Measurements from ENCODE around the gene CSTF3. TPM values are rescaled to one million over a fixed set of nuclear protein-coding genes. Genes with fewer than 3 reads are reported as not detected.

The CSTF3 gene
- polyA plus RNA-seq, 1 experiment: 7.9 TPM

DNA sequence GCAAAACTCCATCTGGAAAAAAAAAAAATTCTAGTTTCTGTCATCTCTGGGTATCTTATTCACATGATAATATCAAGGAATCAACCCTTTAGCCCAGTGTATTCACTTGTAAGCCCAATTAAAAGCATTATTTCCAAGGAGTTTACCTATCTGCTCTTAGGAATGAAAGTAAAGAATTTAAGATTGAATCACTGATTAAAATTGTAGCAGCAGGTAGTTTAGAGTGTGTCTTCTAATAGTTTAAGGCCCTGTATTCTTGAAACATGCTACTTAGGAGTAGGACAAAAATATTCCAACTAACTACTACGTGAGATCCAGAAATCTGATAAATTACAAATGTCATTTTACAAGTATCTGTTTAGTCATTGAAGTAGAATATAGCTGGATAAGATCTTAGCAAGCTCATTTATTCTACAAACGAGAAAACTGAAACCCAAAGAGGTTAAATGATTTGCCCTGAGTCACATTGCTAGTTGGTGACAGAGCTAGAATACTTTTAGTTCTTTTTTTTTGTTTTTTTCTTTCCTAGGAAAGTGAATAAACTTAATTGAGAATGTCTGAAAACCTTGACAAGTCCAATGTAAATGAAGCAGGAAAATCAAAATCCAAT is 118.0 kb downstream of the CSTF3 start:
- ChIA-PET CTCF (interaction anchor here (0.6 to 1.1 kb wide), 3 partner anchors 19 to 83 kb away, joined by 3 to 5 read pairs (median 3); no protein-coding TSS in a partner anchor), POLR2A (interaction anchor here (0.5 to 0.7 kb wide), 3 partner anchors 9 to 29 kb away, joined by 3 to 12 read pairs (median 3); no protein-coding TSS in a partner anchor)
- DNase-seq (ENCODE audit: low read depth): no peak
- Histone ChIP-seq H3K4me3 (ENCODE audit: low read depth, low read length) (no peak overlapping the region), H3K27me3 (ENCODE audit: control insufficient read depth, insufficient read depth, low read length) (no peaks in the 10 kb centered on the region), H3K36me3 (ENCODE audit: control insufficient read depth, insufficient read depth, low read length) (peaks cover 1% of the 10 kb centered on the region; the same call in 1 of the 2 replicates)
- TF ChIP-seq, protein P1, sequence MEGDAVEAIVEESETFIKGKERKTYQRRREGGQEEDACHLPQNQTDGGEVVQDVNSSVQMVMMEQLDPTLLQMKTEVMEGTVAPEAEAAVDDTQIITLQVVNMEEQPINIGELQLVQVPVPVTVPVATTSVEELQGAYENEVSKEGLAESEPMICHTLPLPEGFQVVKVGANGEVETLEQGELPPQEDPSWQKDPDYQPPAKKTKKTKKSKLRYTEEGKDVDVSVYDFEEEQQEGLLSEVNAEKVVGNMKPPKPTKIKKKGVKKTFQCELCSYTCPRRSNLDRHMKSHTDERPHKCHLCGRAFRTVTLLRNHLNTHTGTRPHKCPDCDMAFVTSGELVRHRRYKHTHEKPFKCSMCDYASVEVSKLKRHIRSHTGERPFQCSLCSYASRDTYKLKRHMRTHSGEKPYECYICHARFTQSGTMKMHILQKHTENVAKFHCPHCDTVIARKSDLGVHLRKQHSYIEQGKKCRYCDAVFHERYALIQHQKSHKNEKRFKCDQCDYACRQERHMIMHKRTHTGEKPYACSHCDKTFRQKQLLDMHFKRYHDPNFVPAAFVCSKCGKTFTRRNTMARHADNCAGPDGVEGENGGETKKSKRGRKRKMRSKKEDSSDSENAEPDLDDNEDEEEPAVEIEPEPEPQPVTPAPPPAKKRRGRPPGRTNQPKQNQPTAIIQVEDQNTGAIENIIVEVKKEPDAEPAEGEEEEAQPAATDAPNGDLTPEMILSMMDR (IDR thresholded peaks at IDR 0.05; ENCODE audit: insufficient read depth, low read depth, low read length): no peak

DNA sequence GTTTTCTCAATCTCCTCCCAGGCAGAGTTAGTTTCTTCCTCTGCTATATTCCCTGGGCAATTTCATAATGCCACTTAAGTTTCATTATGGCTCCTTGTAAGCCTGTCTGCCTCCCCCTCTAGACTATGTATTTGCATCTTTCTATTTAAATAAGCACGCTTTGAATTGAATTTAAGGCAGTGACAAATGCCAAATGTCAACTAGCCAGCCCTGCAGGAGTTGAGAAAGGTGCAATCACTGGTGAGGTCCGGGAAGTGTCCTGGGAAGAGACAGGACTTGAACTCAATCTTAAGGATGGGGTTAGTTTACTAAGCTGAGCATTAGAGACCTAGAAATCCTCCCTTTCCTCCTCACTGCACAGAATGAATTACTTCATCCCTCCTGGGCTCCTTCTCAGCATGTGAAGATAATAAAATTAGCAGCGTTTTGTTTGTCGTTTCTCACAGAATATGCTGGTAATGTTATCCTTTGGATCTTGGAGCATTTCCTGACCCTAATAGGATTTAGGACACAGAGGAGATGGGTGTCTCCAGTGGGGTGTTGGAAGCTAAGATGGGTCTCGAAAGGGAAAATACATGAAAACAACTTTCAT is 120.3 kb downstream of the CSTF3 start:
- H3K4me3 ChIP-seq (ENCODE audit: low read depth, low read length): peak overlapping the region; percentile 92
- CTCF ChIA-PET: no interaction called here
- POLR2A ChIA-PET: no interaction called here
- H3K36me3 ChIP-seq (ENCODE audit: control insufficient read depth, insufficient read depth, low read length): peaks cover 1% of the 10 kb centered on the region; the same call in 1 of the 2 replicates
- DNase-seq (ENCODE audit: low read depth): no peak
- no peaks in the 10 kb centered on the region for H3K27me3 ChIP-seq (ENCODE audit: control insufficient read depth, insufficient read depth, low read length)
- TF ChIP-seq, protein P1 (IDR thresholded peaks at IDR 0.05; ENCODE audit: insufficient read depth, low read depth, low read length): no peak

DNA sequence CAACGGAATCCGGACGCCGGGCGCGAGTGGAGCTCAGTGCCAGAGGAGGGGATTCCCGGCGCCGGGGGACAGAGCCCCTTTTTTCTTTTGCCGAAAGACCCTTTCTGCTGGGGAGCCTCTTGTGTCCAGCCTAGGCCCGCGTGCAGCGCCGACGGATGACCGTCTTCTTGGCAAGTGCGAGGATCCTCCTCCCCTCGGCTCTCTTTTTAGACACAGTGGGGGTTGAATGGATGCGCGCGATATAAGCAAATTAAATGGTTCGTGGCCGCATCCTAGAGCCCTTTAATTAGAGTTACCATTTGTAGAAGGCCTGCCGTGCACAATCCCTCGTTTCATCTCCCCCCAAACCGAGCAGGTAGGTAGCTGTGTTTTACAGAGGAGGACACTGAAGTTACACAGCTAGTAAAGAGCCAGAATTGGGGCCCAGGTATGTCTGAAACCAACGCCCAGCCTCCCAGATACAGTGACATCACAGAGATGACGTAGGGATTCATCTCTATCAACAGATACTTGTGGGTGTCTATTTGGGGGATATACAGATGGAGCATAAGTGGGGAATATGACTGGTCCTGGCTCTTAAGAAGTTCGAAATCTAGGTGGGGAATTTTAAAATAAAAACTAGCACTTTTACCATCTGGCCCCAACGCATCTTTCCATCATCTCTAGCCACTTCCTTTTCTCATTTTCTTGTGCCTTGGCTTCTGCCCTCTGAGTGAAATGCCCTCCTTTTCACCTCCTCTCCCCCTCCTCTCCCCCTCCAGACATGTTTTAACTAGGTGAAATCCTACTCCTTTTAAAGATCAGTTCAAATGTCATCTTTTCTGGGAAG is 121.0 kb downstream of the CSTF3 start:
- TF ChIP-seq, protein P1 (IDR thresholded peaks at IDR 0.05; ENCODE audit: insufficient read depth, low read depth, low read length): no peak
- Histone ChIP-seq H3K4me3 (ENCODE audit: low read depth, low read length) (peak overlapping the region; percentile 92), H3K36me3 (ENCODE audit: control insufficient read depth, insufficient read depth, low read length) (no peaks in the 10 kb centered on the region), H3K27me3 (ENCODE audit: control insufficient read depth, insufficient read depth, low read length) (no peaks in the 10 kb centered on the region)
- ChIA-PET POLR2A (interaction anchor here (0.6 to 1.2 kb wide), 4 partner anchors 15 to 32 kb away, joined by 3 to 5 read pairs (median 3); partner anchors contain the start of gene DEPDC7), CTCF (interaction anchor here (0.8 to 1.1 kb wide), 3 partner anchors 11 to 26 kb away, joined by 3 to 4 read pairs (median 4); no protein-coding TSS in a partner anchor)
- no peak for DNase-seq (ENCODE audit: low read depth)

DNA sequence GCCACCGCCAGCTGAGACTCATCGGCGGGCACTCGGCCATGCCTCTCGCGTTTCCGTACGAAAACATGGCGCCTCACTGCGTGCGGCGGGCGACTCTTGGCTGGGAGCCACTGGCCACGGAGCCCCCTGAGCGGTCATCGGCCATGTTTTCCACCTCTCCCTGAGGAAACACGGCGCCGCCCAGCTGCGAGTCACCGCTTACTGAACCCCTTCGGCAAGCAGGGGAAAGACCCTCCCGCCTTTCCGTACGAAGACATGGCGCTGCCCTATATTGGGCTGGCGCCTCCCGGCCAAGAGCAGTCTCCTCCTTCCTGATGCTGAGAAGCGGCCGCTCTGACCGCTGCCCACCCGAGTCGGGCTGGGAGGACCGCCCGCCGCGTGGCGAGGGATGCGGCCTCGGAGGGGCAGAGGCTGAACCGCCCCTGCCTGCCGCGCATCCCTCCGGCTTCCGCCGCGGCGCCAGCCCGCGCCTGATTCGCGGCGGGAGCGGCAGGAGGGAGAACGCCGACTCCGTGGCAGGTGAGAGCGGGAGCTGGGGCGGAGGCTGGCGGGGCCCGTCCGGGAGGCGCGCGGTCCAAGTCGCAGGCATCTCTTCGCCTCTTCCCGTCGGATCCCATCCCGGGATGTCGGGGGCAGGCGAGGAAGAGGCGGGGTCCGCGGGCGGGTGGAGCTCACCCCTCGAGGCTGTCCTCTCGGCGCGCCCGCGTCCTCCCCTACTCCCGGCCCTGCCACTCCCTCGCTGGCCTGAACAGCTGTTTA is 121.8 kb downstream of the CSTF3 start, which contains the start of gene TCP11L1:
Gene TCP11L1 (plus strand): TSS at position 299 of the 759 bp plus-strand sequence. CDS start 4,202 bp downstream, outside the sequence.
- ChIA-PET POLR2A (interaction anchor here (0.6 to 1.2 kb wide), 4 partner anchors 14 to 33 kb away, joined by 3 to 5 read pairs (median 3); partner anchors contain the start of gene DEPDC7), CTCF (interaction anchor here (0.8 to 1.1 kb wide), 3 partner anchors 10 to 27 kb away, joined by 3 to 4 read pairs (median 4); no protein-coding TSS in a partner anchor)
- TF ChIP-seq, protein P1 (IDR thresholded peaks at IDR 0.05; ENCODE audit: insufficient read depth, low read depth, low read length): no peak
- H3K4me3 ChIP-seq (ENCODE audit: low read depth, low read length): peak within 1 kb of the TSS; percentile 92
- no peak for DNase-seq (ENCODE audit: low read depth)
- no peaks in the 10 kb centered on the region for H3K27me3 ChIP-seq (ENCODE audit: control insufficient read depth, insufficient read depth, low read length)
- H3K36me3 ChIP-seq (ENCODE audit: control insufficient read depth, insufficient read depth, low read length): no peaks in the 10 kb centered on the region
